HepG2 (cell line): ENCODE results near the gene PAM16. TPM values are rescaled to one million over a fixed set of nuclear protein-coding genes. Genes with fewer than 3 reads are reported as not detected.

Experiments used
- AGO1 ChIP-seq: fragments of 200-400 bp; formaldehyde crosslinking; IDR thresholded peaks from 2 replicates; pipeline ENCODE4 v1.6.1; 2017; ENCODE audit warnings: mild to moderate bottlenecking, low read depth, low read length, moderate library complexity; ENCODE audit not compliant: poor library complexity, severe bottlenecking
- CHCHD3 ChIP-seq: sonication (generic); formaldehyde crosslinking; IDR thresholded peaks from 2 replicates; pipeline ENCODE4 v1.8.0; 2022; ENCODE audit warnings: mild to moderate bottlenecking, missing genetic modification reagents, moderate library complexity
- DR1 ChIP-seq: sonication (generic); formaldehyde crosslinking; IDR thresholded peaks from 2 replicates; pipeline ENCODE4 v1.8.0; 2021; ENCODE audit warnings: mild to moderate bottlenecking, missing genetic modification reagents, inconsistent platforms
- HBP1 ChIP-seq: IDR thresholded peaks from 2 replicates; pipeline ENCODE4 v1.6.1; 2016; ENCODE audit warnings: low read depth, control low read depth
- KDM2A ChIP-seq: sonication (generic); formaldehyde crosslinking; IDR thresholded peaks from 2 replicates; pipeline ENCODE4 v1.4.0; 2020; ENCODE audit warnings: low read depth, missing genetic modification reagents, borderline replicate concordance
- MED8 ChIP-seq: sonication (generic); formaldehyde crosslinking; IDR thresholded peaks from 2 replicates; pipeline ENCODE4 v1.8.1; 2023; ENCODE audit warnings: mild to moderate bottlenecking, missing genetic modification reagents; ENCODE audit not compliant: insufficient replicate concordance
- NKX3-1 ChIP-seq: sonication (generic); formaldehyde crosslinking; IDR thresholded peaks from 2 replicates; pipeline ENCODE4 v1.5.0; 2020; ENCODE audit warnings: missing genetic modification reagents
- NRL ChIP-seq: sonication (generic); formaldehyde crosslinking; IDR thresholded peaks from 2 replicates; pipeline ENCODE4 v1.5.0; 2020; ENCODE audit warnings: missing genetic modification reagents, mild to moderate bottlenecking, moderate library complexity, borderline replicate concordance
- PAX8 ChIP-seq: sonication (generic); formaldehyde crosslinking; IDR thresholded peaks from 2 replicates; pipeline ENCODE4 v1.8.0; 2022; ENCODE audit warnings: mild to moderate bottlenecking, missing genetic modification reagents, borderline replicate concordance
- RARG ChIP-seq: sonication (generic); formaldehyde crosslinking; IDR thresholded peaks from 2 replicates; pipeline ENCODE4 v1.4.0; 2020; ENCODE audit warnings: low read depth, mild to moderate bottlenecking, missing genetic modification reagents
- RFXAP ChIP-seq: sonication (generic); formaldehyde crosslinking; IDR thresholded peaks from 2 replicates; pipeline ENCODE4 v1.4.0; 2020; ENCODE audit warnings: missing genetic modification reagents, borderline replicate concordance
- SMAD3 ChIP-seq: sonication (generic); formaldehyde crosslinking; IDR thresholded peaks from 2 replicates; pipeline ENCODE4 v1.4.0; 2020; ENCODE audit warnings: missing genetic modification reagents
- TBX2 ChIP-seq: sonication (generic); formaldehyde crosslinking; IDR thresholded peaks from 2 replicates; pipeline ENCODE4 v1.5.0; 2020; ENCODE audit warnings: missing genetic modification reagents, mild to moderate bottlenecking, borderline replicate concordance
- U2AF1 ChIP-seq: fragments of 200-400 bp; formaldehyde crosslinking; optimal IDR thresholded peaks from 2 replicates; pipeline ENCODE3; 2017; ENCODE audit warnings: mild to moderate bottlenecking, low read depth, low read length
- ZNF235 ChIP-seq: sonication (generic); formaldehyde crosslinking; IDR thresholded peaks from 2 replicates; pipeline ENCODE4 v1.8.1; 2023; ENCODE audit warnings: mild to moderate bottlenecking, missing genetic modification reagents, borderline replicate concordance
- ZNF441 ChIP-seq: sonication (generic); formaldehyde crosslinking; IDR thresholded peaks from 2 replicates; pipeline ENCODE4 v1.7.0; 2021; ENCODE audit warnings: missing genetic modification reagents, borderline replicate concordance
- ZNF563 ChIP-seq: sonication (generic); formaldehyde crosslinking; IDR thresholded peaks from 2 replicates; pipeline ENCODE4 v1.8.0; 2022; ENCODE audit warnings: mild to moderate bottlenecking, moderate library complexity, missing genetic modification reagents
- ZNF709 ChIP-seq: sonication (generic); formaldehyde crosslinking; IDR thresholded peaks from 2 replicates; pipeline ENCODE4 v1.5.0; 2020; ENCODE audit warnings: mild to moderate bottlenecking, missing genetic modification reagents
- ZNF782 ChIP-seq: sonication (generic); formaldehyde crosslinking; IDR thresholded peaks from 2 replicates; pipeline ENCODE4 v1.4.0; 2020; ENCODE audit warnings: missing genetic modification reagents, mild to moderate bottlenecking, borderline replicate concordance
- ZNF788 ChIP-seq: sonication (generic); formaldehyde crosslinking; IDR thresholded peaks from 2 replicates; pipeline ENCODE4 v1.5.0; 2020; ENCODE audit warnings: mild to moderate bottlenecking, missing genetic modification reagents, borderline replicate concordance
- polyA plus RNA-seq, 8 experiments: library from polyadenylated mRNA; depleted of rRNA in 3 of 8; stranded (reverse) in 7 of 8; unstranded in 1 of 8; fragments of >200 nt; fragmentation: Illumina TruSeq in 4 of 8; extraction: Trizol in 4 of 8; gene quantifications; 2 replicates each; pipeline versions ENCODE4 v1.2.1 to v1.2.3, GENCODE V29; 2011 to 2016; ENCODE audit warnings: low read depth in 4 of 8, missing spikeins in 1 of 8, mixed read lengths in 1 of 8; ENCODE audit not compliant: insufficient read depth in 1 of 8
- total RNA-seq, 5 experiments: library from RNA; depleted of rRNA; stranded (reverse); fragments of >200 nt; fragmentation: Illumina TruSeq; extraction: Trizol; gene quantifications; 2 replicates each; pipeline ENCODE4 v1.2.3, GENCODE V29; 2016; ENCODE audit warnings: low read depth in 1 of 5
- TF ChIP-seq, protein P1 (sequence below): sonication (generic); formaldehyde crosslinking; IDR thresholded peaks from 2 replicates; pipeline ENCODE4 v1.5.0; 2020; ENCODE audit warnings: mild to moderate bottlenecking, missing genetic modification reagents
- TF ChIP-seq, protein P2 (sequence below): sonication (generic); formaldehyde crosslinking; IDR thresholded peaks from 2 replicates; pipeline ENCODE4 v1.4.0; 2020; ENCODE audit warnings: missing genetic modification reagents

Gene PAM16
- total and polyA plus RNA-seq, 2 of the 13 experiments (the other 11 are each of a cell fraction or from before 2014, with no cell fraction given) = 51.5 to 51.8 TPM

DNA sequence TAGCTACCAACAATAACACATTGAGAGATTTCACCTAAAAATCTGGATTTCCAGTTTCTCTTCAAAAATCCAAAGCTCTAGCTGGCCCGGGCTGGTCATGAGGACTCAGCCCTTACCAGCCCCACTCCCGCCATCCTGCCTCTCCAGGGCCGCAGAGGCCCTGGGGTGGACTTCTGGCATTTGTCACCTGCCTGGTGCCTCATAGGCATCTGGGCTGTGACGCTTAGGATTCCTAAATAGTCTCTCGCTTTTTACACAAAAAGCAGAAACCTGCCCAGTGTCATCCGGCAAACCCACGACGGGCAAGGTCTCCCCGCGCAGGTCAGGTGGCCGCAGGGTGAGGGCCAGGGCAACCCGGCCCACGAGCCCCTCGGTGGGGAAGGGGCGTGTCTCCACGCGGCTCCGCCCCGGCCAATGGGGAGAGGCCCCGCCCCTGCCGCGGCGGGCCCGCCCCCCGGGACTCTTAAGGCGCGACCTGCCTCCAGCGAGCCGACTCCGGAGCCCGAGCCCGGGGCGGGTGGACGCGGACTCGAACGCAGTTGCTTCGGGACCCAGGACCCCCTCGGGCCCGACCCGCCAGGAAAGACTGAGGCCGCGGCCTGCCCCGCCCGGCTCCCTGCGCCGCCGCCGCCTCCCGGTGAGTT lies 20.4 kb upstream of the PAM16 start, which contains the start of gene VASN (continued):
- TF ChIP-seq, protein P1, sequence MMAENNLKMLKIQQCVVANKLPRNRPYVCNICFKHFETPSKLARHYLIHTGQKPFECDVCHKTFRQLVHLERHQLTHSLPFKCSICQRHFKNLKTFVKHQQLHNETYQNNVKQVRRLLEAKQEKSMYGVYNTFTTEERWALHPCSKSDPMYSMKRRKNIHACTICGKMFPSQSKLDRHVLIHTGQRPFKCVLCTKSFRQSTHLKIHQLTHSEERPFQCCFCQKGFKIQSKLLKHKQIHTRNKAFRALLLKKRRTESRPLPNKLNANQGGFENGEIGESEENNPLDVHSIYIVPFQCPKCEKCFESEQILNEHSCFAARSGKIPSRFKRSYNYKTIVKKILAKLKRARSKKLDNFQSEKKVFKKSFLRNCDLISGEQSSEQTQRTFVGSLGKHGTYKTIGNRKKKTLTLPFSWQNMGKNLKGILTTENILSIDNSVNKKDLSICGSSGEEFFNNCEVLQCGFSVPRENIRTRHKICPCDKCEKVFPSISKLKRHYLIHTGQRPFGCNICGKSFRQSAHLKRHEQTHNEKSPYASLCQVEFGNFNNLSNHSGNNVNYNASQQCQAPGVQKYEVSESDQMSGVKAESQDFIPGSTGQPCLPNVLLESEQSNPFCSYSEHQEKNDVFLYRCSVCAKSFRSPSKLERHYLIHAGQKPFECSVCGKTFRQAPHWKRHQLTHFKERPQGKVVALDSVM = peak; percentile 54; the same call in 1 of the 2 replicates
- TF ChIP-seq RARG (no peak), ZNF788 (CRISPR knock-in tag) (peak; percentile 34; the same call in 1 of the 2 replicates), ZNF709 (0 out of 2 replicates have a peak, but pooled peaks have one; percentile 68), TBX2 (CRISPR knock-in tag) (0 out of 2 replicates have a peak, but pooled peaks have one; percentile 6), MED8 (CRISPR knock-in tag) (peak; percentile 55), DR1 (CRISPR knock-in tag) (peak; percentile 99), AGO1 (no peak), ZNF782 (0 out of 2 replicates have a peak, but pooled peaks have one; percentile 24), U2AF1 (peak; percentile 35), NKX3-1 (CRISPR knock-in tag) (0 out of 2 replicates have a peak, but pooled peaks have one; percentile 73), NRL (CRISPR knock-in tag) (0 out of 2 replicates have a peak, but pooled peaks have one; percentile 34), SMAD3 (0 out of 2 replicates have a peak, but pooled peaks have one; percentile 25), PAX8 (CRISPR knock-in tag) (0 out of 2 replicates have a peak, but pooled peaks have one; percentile 34), ZNF235 (CRISPR knock-in tag) (0 out of 2 replicates have a peak, but pooled peaks have one; percentile 74), ZNF441 (CRISPR knock-in tag) (peak; percentile 63; the same call in 1 of the 2 replicates), CHCHD3 (CRISPR knock-in tag) (peak; percentile 55; the same call in 1 of the 2 replicates), HBP1 (peak; percentile 67; the same call in 1 of the 2 replicates), KDM2A (CRISPR knock-in tag) (peak; percentile 62; the same call in 1 of the 2 replicates), ZNF563 (peak; percentile 69), RFXAP (CRISPR knock-in tag) (peak; percentile 51; the same call in 1 of the 2 replicates)
- TF ChIP-seq, protein P2, sequence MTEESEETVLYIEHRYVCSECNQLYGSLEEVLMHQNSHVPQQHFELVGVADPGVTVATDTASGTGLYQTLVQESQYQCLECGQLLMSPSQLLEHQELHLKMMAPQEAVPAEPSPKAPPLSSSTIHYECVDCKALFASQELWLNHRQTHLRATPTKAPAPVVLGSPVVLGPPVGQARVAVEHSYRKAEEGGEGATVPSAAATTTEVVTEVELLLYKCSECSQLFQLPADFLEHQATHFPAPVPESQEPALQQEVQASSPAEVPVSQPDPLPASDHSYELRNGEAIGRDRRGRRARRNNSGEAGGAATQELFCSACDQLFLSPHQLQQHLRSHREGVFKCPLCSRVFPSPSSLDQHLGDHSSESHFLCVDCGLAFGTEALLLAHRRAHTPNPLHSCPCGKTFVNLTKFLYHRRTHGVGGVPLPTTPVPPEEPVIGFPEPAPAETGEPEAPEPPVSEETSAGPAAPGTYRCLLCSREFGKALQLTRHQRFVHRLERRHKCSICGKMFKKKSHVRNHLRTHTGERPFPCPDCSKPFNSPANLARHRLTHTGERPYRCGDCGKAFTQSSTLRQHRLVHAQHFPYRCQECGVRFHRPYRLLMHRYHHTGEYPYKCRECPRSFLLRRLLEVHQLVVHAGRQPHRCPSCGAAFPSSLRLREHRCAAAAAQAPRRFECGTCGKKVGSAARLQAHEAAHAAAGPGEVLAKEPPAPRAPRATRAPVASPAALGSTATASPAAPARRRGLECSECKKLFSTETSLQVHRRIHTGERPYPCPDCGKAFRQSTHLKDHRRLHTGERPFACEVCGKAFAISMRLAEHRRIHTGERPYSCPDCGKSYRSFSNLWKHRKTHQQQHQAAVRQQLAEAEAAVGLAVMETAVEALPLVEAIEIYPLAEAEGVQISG (CRISPR knock-in tag) = peak; percentile 59; the same call in 1 of the 2 replicates
